ENCODE data around the gene DNAJC1. TPM values are rescaled to one million over a fixed set of nuclear protein-coding genes. Genes with fewer than 3 reads are reported as not detected.

The DNAJC1 gene
- total RNA-seq, 6 experiments from 2014 or later: 16.0 to 106 (median 27.8) TPM

DNA sequence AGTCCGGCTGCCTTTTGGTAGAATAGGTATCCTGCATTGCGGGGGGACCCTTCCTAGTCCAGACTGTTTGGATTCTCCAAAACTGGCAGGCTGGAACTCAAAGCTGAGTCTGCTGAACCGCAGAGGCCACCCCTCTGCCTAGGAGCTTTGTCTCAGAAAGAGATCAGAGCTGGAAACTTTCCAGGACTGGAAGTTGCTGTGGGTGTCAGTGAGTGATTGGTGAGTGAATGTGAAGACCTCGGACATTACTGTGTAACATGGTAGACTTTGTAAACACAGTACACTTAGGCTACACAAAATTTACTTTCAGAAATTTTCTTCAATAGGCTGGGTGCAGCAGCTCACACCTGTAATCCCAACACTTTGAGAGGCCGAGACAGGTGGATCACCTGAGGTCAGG is 103.8 kb downstream of the DNAJC1 start:
- Histone ChIP-seq H3K27ac (no peak overlapping the region), H3K36me3 (no peaks in the 10 kb centered on the region), H3K4me1 (no peaks in the 10 kb centered on the region), H3K4me3 (no peak overlapping the region), H3K9me3 (no peaks in the 10 kb centered on the region), H3K27me3 (no peaks in the 10 kb centered on the region)
- intact Hi-C loops (cut with DNase I): no loop called here
- WGBS (ENCODE audit: insufficient coverage, low coverage, low lambda C conversion rate, missing lambda C conversion rate): 94% methylated on average over 2 of the region's 5 CpGs
- ATAC-seq (no peak), DNase-seq (no peak)
- TF ChIP-seq, protein P1, sequence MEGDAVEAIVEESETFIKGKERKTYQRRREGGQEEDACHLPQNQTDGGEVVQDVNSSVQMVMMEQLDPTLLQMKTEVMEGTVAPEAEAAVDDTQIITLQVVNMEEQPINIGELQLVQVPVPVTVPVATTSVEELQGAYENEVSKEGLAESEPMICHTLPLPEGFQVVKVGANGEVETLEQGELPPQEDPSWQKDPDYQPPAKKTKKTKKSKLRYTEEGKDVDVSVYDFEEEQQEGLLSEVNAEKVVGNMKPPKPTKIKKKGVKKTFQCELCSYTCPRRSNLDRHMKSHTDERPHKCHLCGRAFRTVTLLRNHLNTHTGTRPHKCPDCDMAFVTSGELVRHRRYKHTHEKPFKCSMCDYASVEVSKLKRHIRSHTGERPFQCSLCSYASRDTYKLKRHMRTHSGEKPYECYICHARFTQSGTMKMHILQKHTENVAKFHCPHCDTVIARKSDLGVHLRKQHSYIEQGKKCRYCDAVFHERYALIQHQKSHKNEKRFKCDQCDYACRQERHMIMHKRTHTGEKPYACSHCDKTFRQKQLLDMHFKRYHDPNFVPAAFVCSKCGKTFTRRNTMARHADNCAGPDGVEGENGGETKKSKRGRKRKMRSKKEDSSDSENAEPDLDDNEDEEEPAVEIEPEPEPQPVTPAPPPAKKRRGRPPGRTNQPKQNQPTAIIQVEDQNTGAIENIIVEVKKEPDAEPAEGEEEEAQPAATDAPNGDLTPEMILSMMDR (IDR thresholded peaks at IDR 0.05): no peak
- TF ChIP-seq POLR2A (IDR thresholded peaks at IDR 0.05): no peak

DNA sequence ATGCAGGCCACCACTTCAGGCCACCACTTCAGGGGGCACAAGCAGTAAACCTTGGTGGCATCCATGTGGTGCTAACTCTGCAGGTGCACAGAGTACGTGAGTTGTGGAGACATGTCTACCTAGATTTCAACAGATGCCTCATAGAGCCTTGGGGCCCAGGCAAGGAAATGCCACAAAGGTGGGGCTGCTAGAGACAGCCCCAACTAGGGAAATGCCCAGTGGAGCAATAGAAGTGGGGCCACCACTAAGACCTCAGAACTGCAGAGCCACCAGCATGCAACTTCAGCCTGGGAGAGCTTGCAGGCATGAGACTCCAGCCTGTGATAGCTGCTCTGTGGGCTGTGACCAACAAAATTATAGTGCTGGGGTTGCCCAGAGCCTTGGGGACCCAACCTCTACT is 107.6 kb downstream of the DNAJC1 start:
- no peak for ATAC-seq
- DNase-seq: no peak
- no peaks in the 10 kb centered on the region for H3K4me1 ChIP-seq
- WGBS (ENCODE audit: insufficient coverage, low coverage, low lambda C conversion rate, missing lambda C conversion rate): 86% methylated on average over 1 of the region's 1 CpG
- no peaks in the 10 kb centered on the region for H3K9me3 ChIP-seq
- H3K27me3 ChIP-seq: no peaks in the 10 kb centered on the region
- intact Hi-C loops (cut with DNase I): no loop called here
- no peaks in the 10 kb centered on the region for H3K36me3 ChIP-seq
- no peak overlapping the region for H3K27ac ChIP-seq
- H3K4me3 ChIP-seq: no peak overlapping the region
- TF ChIP-seq, protein P1 (IDR thresholded peaks at IDR 0.05): no peak
- TF ChIP-seq POLR2A (IDR thresholded peaks at IDR 0.05): no peak

DNA sequence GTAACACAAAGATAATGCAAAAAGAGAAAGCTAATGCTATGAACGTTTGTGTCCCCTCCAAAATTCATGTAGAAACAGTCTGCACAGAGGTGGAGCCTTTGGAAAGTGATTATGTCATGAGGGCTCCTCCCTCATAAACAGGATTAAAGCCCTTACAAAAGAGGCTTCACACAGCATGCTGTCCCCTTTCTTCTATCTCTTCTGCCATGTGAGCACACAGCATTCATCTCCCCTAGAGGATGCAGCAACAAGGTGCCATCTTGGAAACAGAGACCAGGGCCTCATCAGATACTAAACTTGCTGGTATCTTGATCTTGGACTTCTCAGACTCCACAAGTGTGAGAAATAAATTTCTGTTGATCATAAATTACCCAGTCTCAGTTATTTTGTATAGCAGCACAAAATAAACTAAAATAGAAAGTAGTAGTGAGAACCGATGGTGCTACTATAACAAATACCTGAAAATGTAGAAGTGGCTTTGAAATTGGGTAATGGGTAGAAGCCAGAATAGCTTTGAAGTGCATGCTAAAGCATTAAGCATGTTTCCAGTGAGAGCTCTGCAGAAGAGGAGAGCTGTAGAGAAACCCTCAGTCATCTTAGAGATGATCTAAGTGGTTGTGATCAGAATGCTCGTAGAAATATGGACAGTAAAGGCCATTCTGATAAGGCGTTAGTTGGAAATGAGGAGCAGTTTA is 108.7 kb downstream of the DNAJC1 start:
- no peaks in the 10 kb centered on the region for H3K4me1 ChIP-seq
- 92% methylated on average over 4 of the region's 4 CpGs for WGBS (ENCODE audit: insufficient coverage, low coverage, low lambda C conversion rate, missing lambda C conversion rate)
- DNase-seq (no peak), ATAC-seq (no peak)
- no peak overlapping the region for H3K4me3 ChIP-seq
- H3K27ac ChIP-seq: no peak overlapping the region
- H3K27me3 ChIP-seq: no peaks in the 10 kb centered on the region
- intact Hi-C loops (cut with DNase I): no loop called here
- no peaks in the 10 kb centered on the region for H3K36me3 ChIP-seq
- TF ChIP-seq, protein P1 (IDR thresholded peaks at IDR 0.05): no peak
- no peak for TF ChIP-seq POLR2A (IDR thresholded peaks at IDR 0.05)
- no peaks in the 10 kb centered on the region for H3K9me3 ChIP-seq

- ATAC-seq (no peak), DNase-seq (no peak)
- Histone ChIP-seq H3K4me1 (no peaks in the 10 kb centered on the region), H3K27me3 (no peaks in the 10 kb centered on the region), H3K9me3 (no peaks in the 10 kb centered on the region), H3K27ac (no peak overlapping the region), H3K36me3 (no peaks in the 10 kb centered on the region), H3K4me3 (no peak overlapping the region)
- 91% methylated on average over 3 of the region's 3 CpGs for WGBS (ENCODE audit: insufficient coverage, low coverage, low lambda C conversion rate, missing lambda C conversion rate)
- no peak for TF ChIP-seq POLR2A (IDR thresholded peaks at IDR 0.05)
- TF ChIP-seq, protein P1 (IDR thresholded peaks at IDR 0.05): no peak
- intact Hi-C loops (cut with DNase I): no loop called here
These were observed 112.1 kb downstream of the DNAJC1 start for GRCh38 chr10:21891439-21891838.
